ENCODE data around the gene RAMP3. TPM values are rescaled to one million over a fixed set of nuclear protein-coding genes. Genes with fewer than 3 reads are reported as not detected.

Gene RAMP3
- total and polyA plus RNA-seq, 7 donors = 9.9 to 18.0 (median 16.3) TPM

GRCh38 chr7:45114926-45115325 lies 42.7 kb upstream of the RAMP3 start:
- Histone ChIP-seq H3K36me3 (ENCODE audit: insufficient read depth in 1 of 2, low read depth in 1 of 2) (no peaks in the 10 kb centered on the region), H3K4me3 (no peak overlapping the region), H3K4me1 (no peaks in the 10 kb centered on the region), H3K9me3 (no peaks in the 10 kb centered on the region), H3K27ac (no peak overlapping the region), H3K27me3 (ENCODE audit: insufficient read depth in 3 of 3, low read length in 2 of 3) (no peaks in the 10 kb centered on the region)
- intact Hi-C loops (cut with DNase I) = loop anchor here (5.0 kb wide), 2 partner anchors 113 to 128 kb away; partner anchors contain the start of gene CCM2 (in 2 of the 2)
- ATAC-seq = no peak
- no peak for DNase-seq
- TF ChIP-seq, protein P1, sequence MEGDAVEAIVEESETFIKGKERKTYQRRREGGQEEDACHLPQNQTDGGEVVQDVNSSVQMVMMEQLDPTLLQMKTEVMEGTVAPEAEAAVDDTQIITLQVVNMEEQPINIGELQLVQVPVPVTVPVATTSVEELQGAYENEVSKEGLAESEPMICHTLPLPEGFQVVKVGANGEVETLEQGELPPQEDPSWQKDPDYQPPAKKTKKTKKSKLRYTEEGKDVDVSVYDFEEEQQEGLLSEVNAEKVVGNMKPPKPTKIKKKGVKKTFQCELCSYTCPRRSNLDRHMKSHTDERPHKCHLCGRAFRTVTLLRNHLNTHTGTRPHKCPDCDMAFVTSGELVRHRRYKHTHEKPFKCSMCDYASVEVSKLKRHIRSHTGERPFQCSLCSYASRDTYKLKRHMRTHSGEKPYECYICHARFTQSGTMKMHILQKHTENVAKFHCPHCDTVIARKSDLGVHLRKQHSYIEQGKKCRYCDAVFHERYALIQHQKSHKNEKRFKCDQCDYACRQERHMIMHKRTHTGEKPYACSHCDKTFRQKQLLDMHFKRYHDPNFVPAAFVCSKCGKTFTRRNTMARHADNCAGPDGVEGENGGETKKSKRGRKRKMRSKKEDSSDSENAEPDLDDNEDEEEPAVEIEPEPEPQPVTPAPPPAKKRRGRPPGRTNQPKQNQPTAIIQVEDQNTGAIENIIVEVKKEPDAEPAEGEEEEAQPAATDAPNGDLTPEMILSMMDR (IDR thresholded peaks at IDR 0.05) = no peak

GRCh38 chr7:45116048-45116447 lies 41.5 kb upstream of the RAMP3 start:
- H3K27ac ChIP-seq = no peak overlapping the region
- H3K4me1 ChIP-seq = no peaks in the 10 kb centered on the region
- no peak for DNase-seq
- H3K9me3 ChIP-seq = no peaks in the 10 kb centered on the region
- WGBS, 3 donors = 87 to 92% (median 87%) methylated on average over 1 of the region's 1 CpG
- ATAC-seq = no peak
- H3K4me3 ChIP-seq = no peak overlapping the region
- TF ChIP-seq, protein P1 (IDR thresholded peaks at IDR 0.05) = no peak
- intact Hi-C loops (cut with DNase I) = no loop called here
- H3K27me3 ChIP-seq (ENCODE audit: insufficient read depth in 3 of 3, low read length in 2 of 3) = no peaks in the 10 kb centered on the region
- H3K36me3 ChIP-seq (ENCODE audit: insufficient read depth in 1 of 2, low read depth in 1 of 2) = no peaks in the 10 kb centered on the region

DNA sequence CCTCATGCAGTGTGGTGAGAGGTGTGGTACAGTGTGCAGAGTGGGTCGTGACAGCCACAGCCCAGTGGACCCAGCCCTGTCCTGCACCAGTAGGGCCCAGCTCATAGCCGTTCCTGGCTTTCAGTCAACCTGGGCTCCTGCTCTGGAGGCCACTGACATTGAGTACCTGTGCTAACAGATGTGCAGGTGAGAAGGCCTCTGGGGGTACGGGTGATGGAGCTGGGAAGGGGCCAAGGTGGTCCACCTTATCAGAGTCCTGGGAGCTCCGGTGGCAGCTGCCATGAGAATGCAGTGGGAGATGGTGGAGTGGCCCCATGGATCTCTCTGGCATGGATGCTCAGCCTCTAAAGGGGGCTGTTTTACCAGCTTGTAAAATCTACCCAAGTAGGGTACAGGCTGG lies 40.0 kb upstream of the RAMP3 start:
- Histone ChIP-seq H3K4me3 (no peak overlapping the region), H3K9me3 (no peaks in the 10 kb centered on the region), H3K4me1 (no peaks in the 10 kb centered on the region), H3K27ac (no peak overlapping the region), H3K36me3 (ENCODE audit: insufficient read depth in 1 of 2, low read depth in 1 of 2) (no peaks in the 10 kb centered on the region), H3K27me3 (ENCODE audit: insufficient read depth in 3 of 3, low read length in 2 of 3) (no peaks in the 10 kb centered on the region)
- DNase-seq (no peak), ATAC-seq (no peak)
- TF ChIP-seq, protein P1 (IDR thresholded peaks at IDR 0.05) = no peak
- WGBS, 3 donors = 62 to 79% (median 68%) methylated on average over 4 of the region's 4 CpGs
- intact Hi-C loops (cut with DNase I) = no loop called here

DNA sequence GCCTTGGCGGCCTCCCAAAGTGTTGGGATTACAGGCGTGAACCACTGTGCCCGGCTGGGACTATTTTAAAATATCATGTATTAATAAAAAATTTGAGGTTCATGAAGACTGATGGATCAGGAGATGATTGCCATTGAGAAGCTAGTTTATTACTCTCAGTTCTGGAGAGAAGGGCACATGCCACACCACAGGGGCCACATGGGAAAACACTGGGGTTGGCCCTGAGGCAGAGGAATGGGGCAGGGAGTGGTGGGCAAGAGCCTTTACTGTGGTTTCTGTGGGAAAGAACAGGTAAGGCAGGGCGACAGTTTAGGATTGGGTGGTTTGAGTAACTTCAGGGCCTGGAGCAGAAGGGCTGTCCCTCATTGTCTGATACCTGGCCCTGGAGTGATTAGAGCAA lies 39.3 kb upstream of the RAMP3 start:
- ATAC-seq = no peak
- H3K27ac ChIP-seq = no peak overlapping the region
- H3K27me3 ChIP-seq (ENCODE audit: insufficient read depth in 3 of 3, low read length in 2 of 3) = no peaks in the 10 kb centered on the region
- H3K4me1 ChIP-seq = no peaks in the 10 kb centered on the region
- TF ChIP-seq, protein P1 (IDR thresholded peaks at IDR 0.05) = no peak
- DNase-seq = no peak
- H3K9me3 ChIP-seq = no peaks in the 10 kb centered on the region
- 85 to 91% (median 88%) methylated on average over 4 of the region's 4 CpGs for WGBS, 3 donors
- no peaks in the 10 kb centered on the region for H3K36me3 ChIP-seq (ENCODE audit: insufficient read depth in 1 of 2, low read depth in 1 of 2)
- intact Hi-C loops (cut with DNase I) = no loop called here
- H3K4me3 ChIP-seq = no peak overlapping the region

DNA sequence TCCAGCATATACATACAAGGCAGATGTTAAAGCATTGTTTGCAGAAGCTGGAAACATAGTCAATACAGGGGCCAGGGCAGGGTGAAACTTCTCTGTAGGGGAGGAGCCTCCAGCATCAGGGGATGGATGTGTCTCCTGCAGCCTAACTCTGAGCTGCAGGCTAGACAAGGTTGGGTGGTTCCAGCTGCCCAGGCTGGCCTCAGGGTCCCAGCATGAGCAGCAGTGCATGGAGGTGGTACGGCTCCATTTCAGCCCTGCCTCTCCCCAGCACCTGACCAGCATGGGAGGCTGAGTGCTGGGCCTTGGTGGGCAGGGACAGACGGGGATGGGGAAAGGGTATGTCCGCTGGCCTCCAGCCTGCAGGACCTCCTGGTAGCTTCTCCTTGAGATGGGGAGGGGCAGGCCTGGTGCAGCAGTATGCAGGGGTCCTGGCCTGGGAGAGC lies 38.7 kb upstream of the RAMP3 start:
- H3K27me3 ChIP-seq (ENCODE audit: insufficient read depth in 3 of 3, low read length in 2 of 3) = no peaks in the 10 kb centered on the region
- no peaks in the 10 kb centered on the region for H3K4me1 ChIP-seq
- TF ChIP-seq, protein P1 (IDR thresholded peaks at IDR 0.05) = no peak
- H3K27ac ChIP-seq = no peak overlapping the region
- DNase-seq (no peak), ATAC-seq (no peak)
- H3K4me3 ChIP-seq = no peak overlapping the region
- WGBS, 3 donors = 90 to 94% (median 93%) methylated on average over 3 of the region's 3 CpGs
- intact Hi-C loops (cut with DNase I) = no loop called here
- no peaks in the 10 kb centered on the region for H3K9me3 ChIP-seq
- H3K36me3 ChIP-seq (ENCODE audit: insufficient read depth in 1 of 2, low read depth in 1 of 2) = no peaks in the 10 kb centered on the region

Measured in psoas muscle (tissue), 8 donors.